GM18517 (cell line): ENCODE results near the gene NEURL4.

Source experiments
- ATAC-seq: cut with Tn5 transposase; IDR thresholded peaks from one replicate; pipeline ENCODE4 v1.9.1; 2021; ENCODE audit warnings: mild to moderate bottlenecking, moderate library complexity; ENCODE audit not compliant: unreplicated experiment

Gene NEURL4

GRCh38 chr17:7306911-7307685 is 22.0 kb downstream of the NEURL4 start, which contains the start of gene EIF5A:
TSS of gene EIF5A (plus strand) at chr17:7307628. CDS start at chr17:7309636, 2,008 bp downstream.
- ATAC-seq, result peak; percentile 67

- ATAC-seq, result no peak
Observed at GRCh38 chr17:7304179-7304578, 25.0 kb downstream of the NEURL4 start.

GRCh38 chr17:7296189-7296861 is 32.8 kb downstream of the NEURL4 start:
- ATAC-seq, result no peak

GRCh38 chr17:7295230-7296180 is 33.6 kb downstream of the NEURL4 start:
- no peak for ATAC-seq

- ATAC-seq, result no peak
Observed at GRCh38 chr17:7294614-7295153, 34.5 kb downstream of the NEURL4 start, which contains the start of gene YBX2. TSS of gene YBX2 (minus strand) at chr17:7294639. CDS start at chr17:7294500, 139 bp downstream.

- ATAC-seq, result no peak
Observed at GRCh38 chr17:7293816-7294613, 35.1 kb downstream of the NEURL4 start.

GRCh38 chr17:7293159-7293558 is 36.0 kb downstream of the NEURL4 start:
- ATAC-seq, result no peak

GRCh38 chr17:7292729-7293128 is 36.4 kb downstream of the NEURL4 start:
- no peak for ATAC-seq

GRCh38 chr17:7292194-7292593 is 36.9 kb downstream of the NEURL4 start:
- ATAC-seq, result no peak

GRCh38 chr17:7290685-7291084 is 38.5 kb downstream of the NEURL4 start:
- no peak for ATAC-seq

GRCh38 chr17:7290166-7290565 is 39.0 kb downstream of the NEURL4 start:
- ATAC-seq, result no peak

GRCh38 chr17:7289256-7290032 is 39.7 kb downstream of the NEURL4 start:
- ATAC-seq, result no peak

- ATAC-seq, result no peak
Observed at GRCh38 chr17:7285679-7286078, 43.5 kb downstream of the NEURL4 start.

GRCh38 chr17:7284911-7285310 is 44.2 kb downstream of the NEURL4 start:
- ATAC-seq, result no peak

- ATAC-seq, result no peak
Observed at GRCh38 chr17:7283471-7284216, 45.5 kb downstream of the NEURL4 start.

- ATAC-seq, result no peak
Observed at GRCh38 chr17:7282752-7283321, 46.3 kb downstream of the NEURL4 start.

- no peak for ATAC-seq
Observed at GRCh38 chr17:7281953-7282751, 47.0 kb downstream of the NEURL4 start.
